Mesodermal cell (in vitro differentiated cells): ENCODE data around the gene JSRP1.

Experiments
- H3K27ac ChIP-seq: 2 replicates; pipeline ENCODE4 v1.7.0; 2013; ENCODE audit warnings: mild to moderate bottlenecking, low read depth, low read length, moderate library complexity; ENCODE audit not compliant: severe bottlenecking
- H3K36me3 ChIP-seq: 2 replicates; pipeline ENCODE4 v1.7.1; 2013; ENCODE audit warnings: mild to moderate bottlenecking, low read length, moderate library complexity; ENCODE audit not compliant: control insufficient read depth, insufficient read depth
- H3K4me1 ChIP-seq: one replicate; pipeline ENCODE4 v1.7.1; 2013; ENCODE audit warnings: mild to moderate bottlenecking, low read length; ENCODE audit not compliant: insufficient read depth, control insufficient read depth, poor library complexity, severe bottlenecking
- H3K4me3 ChIP-seq: 2 replicates; pipeline ENCODE4 v1.7.0; 2013; ENCODE audit warnings: low read length, control low read depth, mild to moderate bottlenecking; ENCODE audit not compliant: insufficient read depth, poor library complexity, severe bottlenecking; ENCODE audit errors: extremely low read depth
- H3K9me3 ChIP-seq: 2 replicates; pipeline ENCODE4 v1.7.1; 2013; ENCODE audit warnings: mild to moderate bottlenecking, low read length, moderate library complexity; ENCODE audit not compliant: control insufficient read depth
- WGBS, 2 experiments: methylation state at CpG; one replicate each; pipeline ENCODE4 v1.1.5; 2013; ENCODE audit warnings: missing lambda C conversion rate in 2 of 2; ENCODE audit not compliant: insufficient coverage in 2 of 2; 5-methylcytosine and 5-hydroxymethylcytosine counted together

The JSRP1 gene

DNA sequence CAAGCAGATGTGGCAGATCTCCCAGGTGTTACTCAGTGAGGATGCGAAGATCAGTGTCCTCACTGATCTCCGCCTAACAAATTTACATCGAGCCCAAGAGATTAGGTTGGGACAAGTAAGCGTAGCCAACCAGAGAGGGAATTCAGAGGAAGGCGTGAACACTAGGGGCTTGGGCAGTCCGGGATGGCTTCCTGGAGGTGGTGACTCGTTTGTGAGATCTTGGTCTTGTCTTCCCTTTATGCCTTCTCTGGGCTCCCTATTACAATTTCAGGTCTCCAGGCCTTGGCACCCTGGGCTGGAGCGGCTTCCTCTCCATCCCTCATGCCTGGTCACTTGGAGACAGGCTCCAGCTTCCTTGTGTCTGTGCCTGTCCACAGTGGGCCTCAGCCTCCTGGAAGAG lies 13.4 kb downstream of the JSRP1 start:
- Histone ChIP-seq H3K27ac (no peak overlapping the region), H3K36me3 (peaks cover 91% of the 10 kb centered on the region)
- 93 to 96% methylated on average over 8 of the region's 8 CpGs for WGBS, 2 experiments

DNA sequence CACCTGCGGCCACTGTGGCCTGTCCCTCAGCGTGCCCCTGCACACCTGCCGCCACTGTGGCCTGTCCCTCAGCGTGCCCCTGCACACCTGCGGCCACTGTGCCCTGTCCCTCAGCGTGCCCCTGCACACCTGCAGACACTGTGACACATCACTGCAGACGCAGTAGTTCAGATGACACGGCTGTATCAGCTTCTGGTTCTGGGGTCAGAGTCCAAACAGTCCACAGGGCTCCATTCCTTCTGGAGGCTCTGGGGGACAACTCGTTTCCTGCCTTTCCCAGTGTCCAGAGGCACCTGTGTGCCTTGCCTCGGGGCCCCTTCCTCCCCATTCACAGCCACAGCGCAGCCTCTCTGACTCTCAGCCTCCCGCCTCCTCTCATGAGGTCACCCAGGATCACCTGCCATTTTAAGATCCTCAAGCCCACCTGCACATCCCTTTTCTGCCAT lies 14.1 kb downstream of the JSRP1 start:
- WGBS, 2 experiments: 96 to 99% methylated on average over 9 to 12 of the region's 12 CpGs
- Histone ChIP-seq H3K27ac (no peak overlapping the region), H3K4me1 (peaks cover 33% of the 10 kb centered on the region), H3K9me3 (no peaks in the 10 kb centered on the region), H3K4me3 (no peak overlapping the region), H3K36me3 (peaks cover 90% of the 10 kb centered on the region)

More for the DNA sequence above, 13.4 kb downstream of the JSRP1 start:
- Histone ChIP-seq H3K4me1 (peaks cover 29% of the 10 kb centered on the region), H3K4me3 (no peak overlapping the region), H3K9me3 (no peaks in the 10 kb centered on the region)

DNA sequence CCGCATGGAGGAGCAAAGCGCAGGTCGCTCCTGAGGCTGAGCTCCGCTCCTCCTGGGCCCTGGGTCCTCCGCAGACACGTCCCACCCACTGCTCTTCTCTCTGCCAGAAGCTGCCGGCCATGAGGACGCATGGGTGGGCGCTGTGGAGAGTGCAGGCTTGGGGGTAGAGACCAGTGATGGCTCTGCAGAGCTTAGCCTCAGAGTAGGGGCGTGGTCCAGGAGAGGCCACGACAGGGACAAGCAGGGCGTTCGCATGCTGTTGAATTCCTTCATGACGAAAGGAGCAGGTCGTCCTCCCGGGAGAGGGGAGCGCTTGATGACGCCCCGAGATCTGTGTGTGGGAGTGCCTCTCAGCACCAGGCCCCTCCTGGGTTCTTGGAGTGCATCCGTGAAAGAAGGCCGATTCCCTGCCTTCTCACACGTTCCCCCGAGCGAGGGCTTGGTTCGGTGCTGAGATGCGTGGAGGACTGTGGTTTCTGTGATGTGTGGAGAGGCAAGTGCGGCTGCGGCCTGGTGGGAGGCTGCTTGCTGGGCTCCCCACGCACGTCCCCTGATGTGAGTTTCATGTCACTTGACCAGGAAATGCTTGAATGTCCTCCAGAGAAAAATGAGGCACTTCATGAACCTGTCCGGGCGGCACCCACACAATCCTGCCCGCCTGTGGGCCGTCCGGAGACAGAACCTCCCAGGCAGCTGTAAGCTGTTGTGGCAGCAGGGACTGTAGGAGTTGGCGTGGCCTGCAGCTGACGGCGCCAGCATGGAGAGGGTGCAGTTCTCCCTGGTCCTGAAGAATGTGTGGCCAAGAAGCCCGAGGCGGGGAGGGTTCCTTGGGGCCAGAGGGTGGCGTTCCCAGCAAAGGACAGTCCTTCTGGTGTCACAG lies 15.1 kb downstream of the JSRP1 start:
- no peaks in the 10 kb centered on the region for H3K9me3 ChIP-seq
- H3K27ac ChIP-seq: peak overlapping the region; percentile 68
- peaks cover 33% of the 10 kb centered on the region for H3K4me1 ChIP-seq
- peaks cover 80% of the 10 kb centered on the region for H3K36me3 ChIP-seq
- H3K4me3 ChIP-seq: no peak overlapping the region
- WGBS, 2 experiments: 94% methylated on average over 35 to 40 of the region's 41 CpGs

DNA sequence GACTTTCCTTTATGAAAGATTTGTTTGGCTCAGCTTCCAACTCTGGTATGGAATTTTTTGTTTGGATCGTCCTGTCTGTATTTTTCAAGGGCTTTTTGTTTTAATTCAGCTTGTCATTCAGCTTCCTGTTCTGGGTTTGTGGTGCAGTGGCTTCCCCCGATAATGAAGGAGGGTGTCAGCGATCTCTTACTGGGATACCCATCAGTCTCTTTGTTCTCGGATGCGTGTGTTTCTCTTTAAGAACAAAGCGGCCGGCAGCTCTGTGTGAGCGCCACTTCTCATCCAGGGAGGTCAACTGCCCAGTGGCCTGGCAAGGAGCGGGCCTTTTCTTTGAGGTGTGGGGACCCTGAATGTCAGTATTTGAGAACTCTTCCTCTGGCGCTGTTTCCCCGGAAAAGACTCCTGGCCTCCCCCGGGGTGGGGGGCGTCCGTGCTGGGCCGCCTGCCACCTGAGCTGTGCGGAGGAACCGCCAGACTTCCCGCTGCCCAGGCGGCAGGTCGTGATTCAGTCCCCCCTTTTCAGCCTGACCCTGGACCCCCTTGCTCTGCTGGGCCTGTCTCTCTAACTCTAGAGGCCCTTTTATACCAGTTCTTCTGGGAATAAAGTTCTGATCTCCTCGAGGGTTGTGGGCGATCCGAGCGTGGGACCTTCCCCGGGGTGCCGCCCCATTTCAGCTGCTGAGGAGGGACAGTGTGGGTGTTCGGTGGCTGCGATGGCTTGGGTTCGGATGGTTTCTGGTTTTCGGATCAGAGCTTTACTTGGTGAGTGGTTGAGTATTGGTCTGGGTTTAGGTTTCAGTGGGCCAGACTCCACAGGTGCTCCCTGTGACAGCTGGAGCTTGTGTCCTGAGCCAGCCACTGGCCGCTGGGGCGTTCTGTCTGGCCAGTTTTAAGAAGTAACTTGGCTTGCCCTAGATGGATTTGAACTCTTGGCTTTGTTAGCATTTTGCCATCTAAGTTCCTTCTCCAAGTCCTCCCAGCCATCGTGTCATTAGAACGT lies 16.1 kb downstream of the JSRP1 start:
- Histone ChIP-seq H3K4me3 (peak overlapping the region; percentile 99), H3K9me3 (no peaks in the 10 kb centered on the region), H3K4me1 (peaks cover 33% of the 10 kb centered on the region), H3K27ac (peak overlapping the region; percentile 68), H3K36me3 (peaks cover 69% of the 10 kb centered on the region)
- WGBS, 2 experiments: 44 to 56% methylated on average over 25 to 34 of the region's 34 CpGs

DNA sequence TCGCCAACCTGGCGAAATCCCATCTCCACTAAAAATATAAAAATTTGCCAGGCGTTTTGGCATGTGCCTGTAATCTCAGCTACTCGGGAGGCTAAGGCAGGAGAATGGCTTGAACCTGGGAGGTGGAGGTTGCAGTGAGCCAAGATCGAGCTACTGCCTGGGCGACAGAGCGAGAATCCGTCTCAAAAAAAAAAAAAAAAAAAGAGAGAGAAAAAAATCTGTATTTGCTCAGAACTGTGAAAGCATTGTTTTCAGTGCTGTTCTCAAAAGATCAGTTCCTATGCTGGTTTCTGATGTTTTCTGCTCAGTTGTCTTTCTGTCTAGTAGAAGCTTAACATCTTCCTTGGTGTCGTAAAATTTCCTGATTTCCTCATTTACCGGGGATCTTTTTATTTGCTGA lies 17.0 kb downstream of the JSRP1 start:
- WGBS, 2 experiments: 64 to 85% methylated on average over 7 of the region's 10 CpGs
- Histone ChIP-seq H3K4me3 (peak overlapping the region; percentile 99), H3K4me1 (peaks cover 33% of the 10 kb centered on the region), H3K36me3 (peaks cover 66% of the 10 kb centered on the region), H3K9me3 (no peaks in the 10 kb centered on the region), H3K27ac (peak overlapping the region; percentile 68)

DNA sequence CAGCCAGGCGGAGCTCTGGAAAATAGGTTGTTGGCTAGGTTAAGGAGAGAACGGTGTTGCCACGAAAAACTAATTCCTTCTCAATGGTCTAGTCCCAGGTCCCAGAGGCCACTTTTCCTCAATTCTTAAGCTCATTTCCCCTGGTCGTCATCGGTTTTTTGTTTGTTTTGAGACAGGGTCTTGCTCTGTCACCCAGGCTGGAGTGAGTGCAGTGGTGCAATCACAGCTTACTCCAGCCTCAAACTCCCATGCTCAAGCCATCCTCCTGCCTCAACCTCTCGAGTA lies 18.4 kb downstream of the JSRP1 start:
- Histone ChIP-seq H3K4me1 (peaks cover 33% of the 10 kb centered on the region), H3K27ac (peak overlapping the region; percentile 98), H3K36me3 (peaks cover 66% of the 10 kb centered on the region), H3K4me3 (peak overlapping the region; percentile 99), H3K9me3 (no peaks in the 10 kb centered on the region)
- WGBS, 2 experiments: 88 to 92% methylated on average over 5 to 6 of the region's 6 CpGs

DNA sequence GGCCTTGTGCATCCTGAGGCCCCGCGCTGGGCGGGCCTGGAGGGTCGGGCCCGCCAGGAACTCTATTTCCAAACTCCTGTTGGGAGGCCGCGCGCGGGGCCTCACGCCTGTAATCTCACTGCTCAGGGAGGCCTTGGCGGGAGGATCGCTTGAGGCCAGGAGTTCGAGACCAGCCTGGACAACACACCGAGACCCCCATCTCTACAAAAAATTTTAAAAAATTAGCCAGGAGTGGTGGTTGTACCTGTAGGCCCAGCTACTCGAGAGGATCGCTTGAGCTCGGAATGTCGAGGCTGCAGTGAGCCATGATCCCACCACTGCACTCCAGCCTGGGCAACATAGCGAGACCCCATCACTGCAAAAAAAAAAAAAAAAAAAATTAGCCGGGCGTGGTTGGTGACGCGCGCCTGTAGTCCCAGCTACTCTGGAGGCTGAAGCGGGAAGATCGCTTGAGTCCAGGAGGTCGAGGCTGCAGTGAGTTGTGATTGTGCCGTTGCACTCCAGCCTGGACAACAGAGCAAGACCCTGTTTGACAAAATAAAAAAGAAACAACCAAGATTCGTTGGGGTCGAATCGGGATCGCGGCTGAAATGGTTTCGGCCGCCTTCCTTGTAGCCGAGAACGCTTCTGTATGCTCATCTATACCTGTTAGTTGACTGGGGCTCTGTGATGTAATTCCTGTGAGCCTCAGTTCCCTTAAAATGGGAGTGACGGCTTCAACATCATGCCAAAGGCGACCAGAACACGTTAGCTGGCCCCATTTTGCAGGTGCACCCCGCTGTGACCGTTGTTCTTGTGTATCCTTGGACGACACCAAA lies 19.0 kb downstream of the JSRP1 start:
- WGBS, 2 experiments: 48 to 58% methylated on average over 27 to 36 of the region's 43 CpGs
- H3K36me3 ChIP-seq: peaks cover 66% of the 10 kb centered on the region
- peaks cover 33% of the 10 kb centered on the region for H3K4me1 ChIP-seq
- H3K4me3 ChIP-seq: peak overlapping the region; percentile 99
- H3K27ac ChIP-seq: peak overlapping the region; percentile 98
- no peaks in the 10 kb centered on the region for H3K9me3 ChIP-seq

DNA sequence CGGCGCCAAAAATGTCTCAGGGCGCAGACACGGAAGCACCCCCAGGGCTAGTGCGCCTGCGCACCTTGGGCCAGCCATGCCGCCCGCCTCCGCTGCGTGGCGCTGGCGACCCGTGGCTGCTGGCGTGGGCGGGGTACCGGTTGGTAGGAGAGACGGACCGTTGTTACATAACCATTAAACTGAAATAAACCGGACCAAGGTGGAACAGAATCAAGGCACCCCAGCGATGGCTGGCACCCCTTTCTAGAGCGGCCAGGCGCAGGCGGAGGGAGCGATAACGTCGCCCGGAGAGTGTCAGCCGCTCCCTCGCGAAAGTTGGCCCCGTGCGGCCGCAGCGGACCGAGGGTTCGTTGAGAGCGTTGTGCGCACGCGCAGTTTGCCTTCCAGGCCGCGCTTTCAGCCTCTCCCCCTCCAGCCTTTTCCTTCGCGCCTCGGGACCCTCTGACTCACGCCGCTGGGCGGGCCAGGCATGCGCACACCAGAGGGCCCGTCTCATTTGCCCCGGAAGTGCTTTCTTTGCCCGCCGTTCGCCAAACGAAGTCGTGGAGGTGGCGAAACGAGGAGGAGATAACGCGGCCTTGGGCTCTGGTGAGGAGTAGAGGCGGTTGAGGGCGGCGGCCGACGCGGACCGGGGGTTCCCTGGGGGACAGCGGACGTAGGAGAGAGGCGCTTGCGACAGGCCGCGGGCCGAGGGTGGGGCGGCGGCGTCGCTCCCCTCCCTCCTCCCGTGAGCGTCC lies 19.7 kb downstream of the JSRP1 start, which contains the start of the genes PLEKHJ1 and SF3A2:
TSS of gene PLEKHJ1 (minus strand) at position 16 of the 737 bp plus-strand sequence. CDS start 81 bp downstream, outside the sequence.
TSS of gene SF3A2 (plus strand) at position 511 of the 737 bp plus-strand sequence. CDS start 6,595 bp downstream, outside the sequence.
- peaks cover 33% of the 10 kb centered on the region for H3K4me1 ChIP-seq
- H3K27ac ChIP-seq: peak within 1 kb of the TSS; percentile 98
- H3K9me3 ChIP-seq: no peaks in the 10 kb centered on the region
- WGBS, 2 experiments: 0 to 1% methylated on average over 60 to 73 of the region's 80 CpGs
- H3K36me3 ChIP-seq: peaks cover 59% of the 10 kb centered on the region
- peak within 1 kb of the TSS; percentile 99 for H3K4me3 ChIP-seq

DNA sequence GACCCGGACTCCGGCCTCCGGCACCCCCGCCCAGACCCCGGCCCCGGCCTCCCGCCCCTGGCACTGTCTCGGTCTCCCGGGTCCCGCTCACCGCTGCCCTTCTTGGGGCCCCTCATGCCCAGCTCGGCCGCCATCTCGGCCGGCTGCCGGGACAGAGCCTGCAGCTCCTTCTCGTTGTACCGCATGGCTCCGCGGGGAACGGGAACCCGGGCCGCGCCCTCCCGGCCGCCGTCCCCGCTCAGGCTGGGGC lies 20.2 kb downstream of the JSRP1 start:
- H3K36me3 ChIP-seq: peaks cover 54% of the 10 kb centered on the region
- H3K4me3 ChIP-seq: peak overlapping the region; percentile 99
- no peaks in the 10 kb centered on the region for H3K9me3 ChIP-seq
- 0 to 1% methylated on average over 17 to 21 of the region's 28 CpGs for WGBS, 2 experiments
- peak overlapping the region; percentile 98 for H3K27ac ChIP-seq
- H3K4me1 ChIP-seq: peaks cover 30% of the 10 kb centered on the region
